HG02759 (cell line): Measurements from ENCODE around the gene EPS8L1.

Experiments used
- ATAC-seq: cut with Tn5 transposase; IDR thresholded peaks from one replicate; pipeline ENCODE4 v1.9.1; 2021; ENCODE audit warnings: mild to moderate bottlenecking, moderate library complexity; ENCODE audit not compliant: unreplicated experiment

EPS8L1 gene

DNA sequence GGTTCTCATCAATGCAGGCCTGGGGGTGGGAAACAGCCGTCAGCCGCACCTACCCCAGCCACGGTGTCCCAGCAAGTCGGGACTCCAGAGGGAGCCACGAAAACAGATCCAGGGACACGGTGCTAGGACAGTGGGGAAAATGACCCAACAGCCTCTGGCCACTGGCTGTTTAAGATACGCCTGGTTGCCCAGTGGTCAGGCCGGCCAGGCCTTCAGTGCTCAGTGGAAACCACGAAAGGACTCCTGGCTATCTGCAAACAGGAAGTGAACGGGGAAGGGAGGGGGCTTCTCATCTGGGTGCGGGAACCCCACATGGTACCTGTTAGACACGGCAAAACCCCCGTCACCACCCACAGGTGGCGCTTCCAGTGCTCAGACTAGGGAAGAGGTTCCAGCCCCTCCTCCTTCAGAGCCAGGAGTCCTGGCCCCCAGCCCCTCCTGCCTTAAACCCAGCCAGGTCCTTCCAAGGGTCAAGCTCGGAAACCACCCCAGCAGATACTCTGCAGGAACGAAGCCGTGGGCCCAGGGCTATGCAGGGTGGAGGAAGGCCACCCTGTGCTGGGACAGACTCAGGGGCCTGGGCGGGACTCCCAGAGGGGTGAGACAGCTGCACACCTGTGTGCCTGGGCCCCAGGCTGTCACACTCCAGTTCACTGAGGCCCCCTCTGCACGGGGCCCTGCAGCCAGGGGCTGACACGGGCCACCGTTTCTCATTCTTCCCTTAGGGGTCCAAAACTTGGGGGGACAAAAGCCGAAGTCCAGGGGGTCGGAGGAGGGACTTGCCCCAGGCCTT is 37.3 kb downstream of the EPS8L1 start:
- no peak for ATAC-seq

DNA sequence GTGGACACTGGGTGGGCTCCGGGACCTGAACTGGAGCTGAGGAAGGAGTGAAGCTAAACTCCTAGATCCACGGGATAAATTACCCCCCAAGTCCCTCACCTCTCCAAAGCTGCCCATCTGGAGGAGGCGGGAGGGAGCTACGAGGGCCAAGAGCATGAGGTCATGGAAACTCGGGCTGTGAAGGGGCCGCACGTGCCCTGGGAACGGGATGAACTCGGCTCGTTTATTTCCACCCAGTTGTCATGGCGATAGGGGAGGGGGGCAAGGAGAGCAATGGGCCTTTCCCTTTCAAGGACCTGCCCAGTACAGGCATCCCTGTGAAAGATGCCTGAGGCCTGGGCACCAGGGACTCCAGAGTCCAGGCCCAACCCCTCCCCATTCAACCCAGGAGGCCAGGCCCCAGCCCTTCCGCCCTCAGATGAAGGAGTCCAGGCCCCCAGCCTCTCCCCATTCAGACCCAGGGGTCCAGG is 37.9 kb downstream of the EPS8L1 start:
- no peak for ATAC-seq

DNA sequence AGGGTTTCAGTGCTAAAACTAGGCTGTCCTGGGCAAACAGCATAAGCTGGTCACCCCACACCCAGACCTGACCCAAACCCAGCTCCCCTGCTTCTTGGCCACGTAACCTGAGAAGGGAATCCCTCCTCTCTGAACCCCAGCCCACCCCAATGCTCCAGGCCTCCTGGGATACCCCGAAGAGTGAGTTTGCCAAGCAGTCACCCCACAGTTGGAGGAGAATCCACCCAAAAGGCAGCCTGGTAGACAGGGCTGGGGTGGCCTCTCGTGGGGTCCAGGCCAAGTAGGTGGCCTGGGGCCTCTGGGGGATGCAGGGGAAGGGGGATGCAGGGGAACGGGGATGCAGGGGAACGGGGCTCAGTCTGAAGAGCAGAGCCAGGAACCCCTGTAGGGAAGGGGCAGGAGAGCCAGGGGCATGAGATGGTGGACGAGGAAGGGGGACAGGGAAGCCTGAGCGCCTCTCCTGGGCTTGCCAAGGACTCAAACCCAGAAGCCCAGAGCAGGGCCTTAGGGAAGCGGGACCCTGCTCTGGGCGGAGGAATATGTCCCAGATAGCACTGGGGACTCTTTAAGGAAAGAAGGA is 39.0 kb downstream of the EPS8L1 start:
- ATAC-seq: no peak

DNA sequence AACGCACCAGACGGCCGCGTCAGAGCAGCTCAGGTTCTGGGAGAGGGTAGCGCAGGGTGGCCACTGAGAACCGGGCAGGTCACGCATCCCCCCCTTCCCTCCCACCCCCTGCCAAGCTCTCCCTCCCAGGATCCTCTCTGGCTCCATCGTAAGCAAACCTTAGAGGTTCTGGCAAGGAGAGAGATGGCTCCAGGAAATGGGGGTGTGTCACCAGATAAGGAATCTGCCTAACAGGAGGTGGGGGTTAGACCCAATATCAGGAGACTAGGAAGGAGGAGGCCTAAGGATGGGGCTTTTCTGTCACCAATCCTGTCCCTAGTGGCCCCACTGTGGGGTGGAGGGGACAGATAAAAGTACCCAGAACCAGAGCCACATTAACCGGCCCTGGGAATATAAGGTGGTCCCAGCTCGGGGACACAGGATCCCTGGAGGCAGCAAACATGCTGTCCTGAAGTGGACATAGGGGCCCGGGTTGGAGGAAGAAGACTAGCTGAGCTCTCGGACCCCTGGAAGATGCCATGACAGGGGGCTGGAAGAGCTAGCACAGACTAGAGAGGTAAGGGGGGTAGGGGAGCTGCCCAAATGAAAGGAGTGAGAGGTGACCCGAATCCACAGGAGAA is 39.9 kb downstream of the EPS8L1 start:
- no peak for ATAC-seq

DNA sequence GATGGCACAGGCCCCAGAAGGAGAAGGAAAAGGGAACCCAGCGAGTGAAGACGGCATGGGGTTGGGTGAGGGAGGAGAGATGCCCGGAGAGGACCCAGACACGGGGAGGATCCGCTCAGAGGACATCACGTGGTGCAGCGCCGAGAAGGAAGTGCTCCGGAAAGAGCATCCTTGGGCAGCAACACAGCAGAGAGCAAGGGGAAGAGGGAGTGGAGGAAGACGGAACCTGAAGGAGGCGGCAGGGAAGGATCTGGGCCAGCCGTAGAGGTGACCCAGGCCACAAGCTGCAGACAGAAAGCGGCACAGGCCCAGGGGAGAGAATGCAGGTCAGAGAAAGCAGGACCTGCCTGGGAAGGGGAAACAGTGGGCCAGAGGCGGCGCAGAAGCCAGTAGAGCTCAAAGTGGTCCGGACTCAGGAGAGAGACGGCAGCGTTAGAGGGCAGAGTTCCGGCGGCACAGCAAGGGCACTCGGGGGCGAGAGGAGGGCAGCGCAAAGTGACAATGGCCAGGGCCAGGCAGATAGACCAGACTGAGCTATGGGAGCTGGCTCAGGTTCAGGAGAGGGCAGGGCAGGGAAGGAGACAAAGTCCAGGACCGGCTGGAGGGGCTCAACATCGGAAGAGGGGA is 40.7 kb downstream of the EPS8L1 start:
- no peak for ATAC-seq

DNA sequence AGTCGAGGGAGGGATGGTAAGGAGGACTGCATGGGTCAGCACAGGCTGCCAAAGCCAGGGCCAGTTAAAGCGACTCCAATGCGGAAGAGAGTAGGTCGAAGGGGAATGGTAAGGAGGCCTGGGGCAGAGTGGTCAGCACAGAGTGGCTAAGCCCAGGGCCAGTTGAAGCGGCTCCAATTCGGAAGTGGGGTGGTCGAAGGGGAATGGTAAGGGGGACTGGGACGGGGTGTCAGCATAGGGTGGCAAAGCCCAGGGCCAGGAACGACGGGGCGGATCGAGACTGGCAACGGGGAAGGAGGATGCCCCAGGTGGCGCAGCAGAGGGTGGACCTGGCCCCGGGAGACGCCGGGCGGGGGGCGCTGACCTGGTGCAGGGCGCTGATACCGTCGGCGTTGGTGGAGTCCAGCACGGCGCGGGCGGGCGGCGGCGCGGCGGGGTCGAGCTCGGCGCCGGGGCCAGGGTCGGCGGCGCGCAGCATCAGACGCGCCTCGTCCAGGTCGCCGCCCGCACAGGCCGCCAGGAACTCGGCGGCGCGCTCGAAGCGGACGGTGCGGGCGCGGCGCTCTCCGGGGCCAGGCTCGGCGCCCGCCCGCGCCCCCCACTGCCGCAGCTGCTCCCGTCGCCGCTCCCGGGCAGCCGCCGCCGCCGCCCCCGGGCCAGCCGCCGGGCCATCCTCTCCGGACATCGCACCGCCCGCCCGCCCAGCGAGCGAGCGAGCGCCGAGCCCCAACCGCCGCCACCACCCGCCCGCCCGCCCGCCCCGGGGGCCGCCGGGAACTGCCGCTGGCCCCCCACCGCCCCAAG is 41.4 kb downstream of the EPS8L1 start, which contains the start of gene PPP1R12C:
Gene PPP1R12C, minus strand, starts transcription at position 779 of the 804 bp plus-strand sequence. Its CDS starts 94 bp downstream, at position 685.
- ATAC-seq: peak; percentile 9

DNA sequence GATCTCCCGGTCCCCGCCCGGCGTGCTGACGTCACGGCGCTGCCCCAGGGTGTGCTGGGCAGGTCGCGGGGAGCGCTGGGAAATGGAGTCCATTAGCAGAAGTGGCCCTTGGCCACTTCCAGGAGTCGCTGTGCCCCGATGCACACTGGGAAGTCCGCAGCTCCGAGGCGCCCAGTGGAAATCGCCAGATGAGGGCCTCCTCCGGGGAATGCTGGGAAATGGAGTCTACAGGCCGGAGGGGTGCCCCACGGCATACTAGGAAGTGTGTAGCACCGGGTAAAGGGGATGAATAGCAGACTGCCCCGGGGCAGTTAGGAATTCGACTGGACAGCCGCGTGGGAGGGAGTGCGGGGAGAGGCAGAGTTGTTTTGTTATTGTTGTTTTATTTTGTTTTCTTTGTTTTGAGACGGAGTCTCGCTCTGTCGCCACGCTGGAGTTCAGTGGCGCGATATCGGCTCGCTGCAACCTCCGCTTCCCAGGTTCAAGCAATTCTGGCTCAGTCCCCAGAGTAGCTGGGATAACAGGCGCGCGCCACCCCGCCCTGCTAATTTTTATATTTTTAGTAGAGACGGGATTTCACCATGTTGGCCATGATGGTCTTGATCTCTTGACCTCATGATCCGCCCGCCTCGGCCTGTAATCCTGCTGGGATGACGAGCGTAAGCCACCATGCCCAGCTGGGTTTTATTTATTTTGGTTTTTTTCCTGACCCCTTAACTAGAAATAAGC is 42.2 kb downstream of the EPS8L1 start:
- peak; percentile 85 for ATAC-seq

DNA sequence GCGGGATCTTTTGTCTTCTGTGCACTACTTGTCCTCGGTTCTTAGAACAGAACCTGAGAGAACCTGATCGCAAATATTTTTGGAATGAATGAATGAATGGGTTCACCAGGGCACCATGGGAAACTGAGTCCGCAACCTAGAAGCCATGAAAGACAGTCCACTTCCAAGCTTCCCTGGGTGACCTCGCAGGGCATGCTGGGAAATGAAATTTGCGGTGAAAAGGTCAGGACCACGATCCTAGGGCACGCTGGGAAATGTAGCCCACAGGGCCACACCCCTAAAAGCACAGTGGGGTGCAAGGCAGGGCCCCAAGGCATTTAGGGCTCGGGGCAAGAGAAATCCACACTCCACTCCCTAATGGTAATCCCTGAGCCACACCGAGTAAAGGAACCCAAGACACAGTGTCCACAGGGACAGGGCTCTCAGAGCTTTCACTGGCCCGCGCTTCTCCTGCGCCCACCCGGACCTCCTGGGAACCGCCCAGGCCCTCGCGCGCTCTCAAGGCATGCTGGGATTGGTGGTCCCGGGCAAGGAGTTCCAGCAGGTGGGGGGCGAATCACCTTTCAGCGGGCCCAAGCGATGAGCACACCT is 42.8 kb downstream of the EPS8L1 start:
- ATAC-seq: no peak

DNA sequence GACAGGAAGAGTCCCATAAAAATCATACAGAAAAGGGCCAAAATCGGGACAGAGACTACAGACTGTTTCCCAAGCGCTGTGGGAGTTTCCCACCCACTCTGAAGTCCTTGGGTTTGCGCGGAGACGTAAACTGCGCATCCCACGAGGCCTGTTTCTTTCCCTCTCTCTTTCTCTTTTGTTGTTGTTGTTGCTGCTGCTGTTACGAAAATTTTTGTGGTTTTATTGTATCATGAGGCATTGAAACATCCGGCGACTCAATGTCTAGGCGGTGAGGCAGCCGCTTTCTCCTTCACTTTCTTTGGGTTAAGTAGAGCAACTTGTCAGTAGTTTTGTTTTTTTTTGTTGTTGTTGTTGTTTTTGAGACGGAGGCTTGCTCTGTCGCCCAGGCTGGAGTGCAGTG is 43.4 kb downstream of the EPS8L1 start:
- no peak for ATAC-seq

DNA sequence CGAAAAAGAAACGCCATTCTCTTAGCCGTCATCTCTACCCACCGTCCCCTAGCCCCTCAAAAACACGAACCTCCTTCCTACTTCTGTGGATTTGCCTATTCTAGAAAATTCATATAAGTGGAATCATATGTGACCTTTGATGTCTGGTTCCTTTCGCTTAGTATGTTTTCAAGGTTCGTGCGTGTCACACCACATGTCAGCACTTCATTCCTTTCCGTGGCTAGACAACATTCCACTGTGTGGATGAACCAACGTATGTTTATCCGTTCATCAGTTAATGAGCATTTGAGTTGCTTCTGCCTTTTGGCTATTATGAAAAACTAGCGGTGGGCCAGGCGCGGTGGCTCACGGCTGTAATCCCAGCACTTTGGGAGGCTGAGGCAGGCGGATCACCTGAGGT is 55.8 kb downstream of the EPS8L1 start:
- ATAC-seq: no peak

DNA sequence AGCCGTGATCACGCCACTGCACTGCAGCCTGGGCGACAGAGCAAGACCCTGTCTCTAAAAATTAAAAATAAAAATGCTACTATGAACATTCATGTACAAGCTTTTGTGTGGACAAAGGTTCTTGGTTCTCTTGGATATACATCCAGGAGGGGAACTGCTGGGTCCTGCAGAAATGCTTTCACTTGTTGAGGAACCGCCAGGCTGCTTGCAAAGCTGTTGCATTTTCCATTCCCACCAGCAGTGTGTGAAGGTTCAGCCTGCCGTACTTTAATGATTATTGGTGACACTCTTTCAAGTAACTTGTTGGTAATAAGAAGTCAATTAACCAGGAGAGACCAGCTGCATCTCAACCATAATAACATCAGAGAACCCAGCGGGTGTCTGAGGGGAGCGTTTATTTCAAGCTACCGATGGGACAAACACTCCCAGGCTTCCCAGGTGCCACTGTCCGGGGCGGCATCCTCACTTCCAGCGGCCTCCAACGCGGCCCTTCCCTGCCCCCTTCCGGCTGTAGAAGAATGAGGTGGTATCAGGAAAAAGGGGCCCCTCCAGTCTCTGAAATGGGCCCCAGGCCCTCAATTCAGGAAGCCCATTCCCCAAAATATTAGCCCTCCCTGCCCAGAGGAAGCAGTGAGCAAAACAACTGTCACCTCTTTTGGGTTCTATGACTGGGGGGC is 56.9 kb downstream of the EPS8L1 start:
- ATAC-seq: no peak

DNA sequence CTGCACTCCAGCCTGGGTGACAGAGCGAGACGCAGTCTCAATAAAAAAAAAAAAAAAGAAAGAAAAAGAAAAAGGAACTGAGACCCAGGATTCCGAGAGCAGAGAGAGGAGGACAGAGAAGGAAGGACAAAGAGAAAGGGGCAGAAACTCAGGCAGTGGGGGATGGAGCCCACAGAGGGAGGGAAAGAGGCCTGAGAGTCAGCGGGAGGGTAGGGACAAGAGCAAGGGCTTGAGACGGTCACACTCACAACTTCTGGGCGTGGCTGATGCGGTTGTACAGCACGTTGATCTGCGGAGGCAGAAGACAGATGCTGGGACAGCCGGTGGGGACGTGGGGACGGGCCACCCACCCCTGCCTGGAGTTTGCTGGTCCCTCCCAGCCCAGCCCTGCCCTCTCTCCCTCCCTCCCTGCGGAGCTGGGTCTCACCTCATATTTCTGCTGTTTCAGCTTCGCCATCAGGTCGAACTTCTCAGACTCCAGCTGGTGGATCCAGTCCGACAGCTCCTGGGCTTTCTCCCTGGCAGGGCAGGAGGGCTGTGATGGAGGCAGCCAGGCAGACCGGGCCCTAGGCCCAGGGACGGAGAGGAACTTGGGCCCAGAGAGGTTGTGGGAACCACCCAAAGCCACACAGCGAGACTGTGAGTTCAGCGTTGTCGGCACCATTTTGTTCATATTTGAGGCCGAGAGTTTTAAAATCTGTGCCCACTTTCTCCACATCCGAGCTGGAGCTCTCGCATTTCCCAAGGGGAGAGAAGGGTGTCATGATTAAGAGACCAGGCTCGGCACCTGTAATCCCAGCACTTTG is 58.2 kb downstream of the EPS8L1 start:
- no peak for ATAC-seq

DNA sequence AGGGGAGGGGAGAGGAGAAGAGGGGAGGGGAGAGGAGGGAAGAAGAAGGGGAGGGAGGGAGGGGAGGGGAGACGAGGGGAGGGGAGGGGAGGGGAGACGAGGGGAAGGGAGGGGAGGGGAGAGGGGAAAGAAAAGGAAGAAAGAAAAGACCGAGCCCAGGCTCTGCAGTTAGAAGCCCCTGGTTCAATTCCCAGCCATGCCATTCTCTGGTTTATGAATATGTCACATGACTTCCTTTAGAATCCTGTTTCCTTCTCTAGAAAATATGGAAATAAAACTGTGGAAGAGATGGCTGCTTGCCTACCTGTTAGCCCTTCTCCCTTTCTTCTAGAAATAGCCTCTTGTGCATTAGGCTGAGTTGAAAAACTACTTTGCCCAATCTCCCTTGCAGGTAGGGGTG is 59.1 kb downstream of the EPS8L1 start:
- ATAC-seq: no peak

DNA sequence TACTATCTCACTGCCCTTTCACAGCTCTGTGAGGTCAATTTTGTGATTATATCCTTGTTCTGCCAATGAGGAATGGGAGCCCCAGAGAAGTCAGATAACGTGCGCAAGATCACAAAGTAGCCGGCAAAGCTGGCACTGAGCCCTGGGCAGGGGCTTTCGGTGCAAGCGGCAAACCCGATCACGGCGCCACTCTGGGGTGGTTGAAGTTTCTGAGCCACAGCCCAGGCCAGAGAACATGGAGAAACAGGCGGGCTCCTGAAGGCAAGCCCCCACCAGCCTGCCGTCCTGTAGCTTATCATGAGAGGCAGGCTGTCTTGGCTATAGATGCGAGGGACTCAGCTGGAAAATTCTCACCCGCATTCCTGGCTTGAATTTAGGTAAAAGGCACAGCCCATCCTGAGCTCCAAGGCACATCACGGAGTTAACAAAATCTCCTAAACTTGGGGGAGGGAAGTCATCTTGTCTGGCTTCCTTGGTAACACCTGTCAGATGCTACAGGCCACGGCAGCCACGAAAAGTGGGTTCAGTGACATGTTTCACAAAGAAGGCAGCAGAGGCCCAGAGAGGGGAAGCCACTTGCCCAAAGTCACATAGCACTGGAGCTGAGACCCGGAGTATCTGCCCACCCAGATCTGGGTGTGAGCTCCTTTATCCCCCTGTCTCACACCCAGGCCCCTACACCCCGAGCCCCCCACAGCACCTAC is 60.9 kb downstream of the EPS8L1 start:
- ATAC-seq: no peak
